Gastrocnemius medialis (tissue), 4 donors: Measurements from ENCODE around the gene NIT1. TPM values are rescaled to one million over a fixed set of nuclear protein-coding genes. Genes with fewer than 3 reads are reported as not detected.

Source experiments
- ATAC-seq, 2 donors: fragments of 150-250 bp; one replicate each; pipeline ENCODE4 v1.9.1; 2016
- DNase-seq, 2 donors: peaks; one replicate each; pipeline ENCODE4 v3.0.0-alpha.2; 2019
- H3K27ac ChIP-seq, 4 donors: fragments of 200-600 bp; sonication (generic); 1 replicate in 1 of 4; 2 replicates in 3 of 4; pipeline ENCODE4 v1.5.1; 2016 to 2018; ENCODE audit warnings: mild to moderate bottlenecking in 2 of 4, moderate library complexity in 1 of 4
- H3K27me3 ChIP-seq, 3 donors: fragments of 200-600 bp; sonication (generic) in 2 of 3; 1 replicate in 1 of 3; 2 replicates in 2 of 3; pipeline versions ENCODE4 v1.5.1 to v1.6.0; 2016 to 2019; ENCODE audit warnings: mild to moderate bottlenecking in 1 of 3, moderate library complexity in 1 of 3
- H3K36me3 ChIP-seq, 2 donors: fragments of 200-600 bp; sonication (generic) in 1 of 2; one replicate each; pipeline ENCODE4 v1.5.1; 2017 to 2018
- H3K4me1 ChIP-seq, 2 donors: fragments of 200-600 bp; sonication (generic) in 1 of 2; one replicate each; pipeline ENCODE4 v1.5.1; 2016 to 2017; ENCODE audit warnings: mild to moderate bottlenecking in 2 of 2
- H3K4me3 ChIP-seq, 4 donors: fragments of 200-600 bp; sonication (generic) in 3 of 4; 1 replicate in 1 of 4; 2 replicates in 3 of 4; pipeline ENCODE4 v1.5.1; 2016 to 2019; ENCODE audit warnings: mild to moderate bottlenecking in 2 of 4
- H3K9me3 ChIP-seq, 3 donors: fragments of 200-600 bp; sonication (generic) in 2 of 3; 1 replicate in 1 of 3; 2 replicates in 2 of 3; pipeline ENCODE4 v1.5.1; 2016 to 2019
- CTCF ChIP-seq, 5 experiments: fragments of 450-650 bp in 3 of 5; fragments of 200-600 bp in 2 of 5; sonication (generic) in 2 of 5; IDR thresholded peaks in 4 of 5; conservative IDR thresholded peaks in 1 of 5; 1 replicate in 4 of 5; 2 replicates in 1 of 5; pipeline ENCODE4 v1.5.1; 2016 to 2019; ENCODE audit warnings: antibody characterized with exemption in 5 of 5, mild to moderate bottlenecking in 3 of 5, moderate library complexity in 3 of 5
- POLR2A ChIP-seq, 2 donors: fragments of 450-650 bp; IDR thresholded peaks; one replicate each; pipeline ENCODE4 v1.6.1; 2017; ENCODE audit warnings: antibody characterized with exemption in 2 of 2, mild to moderate bottlenecking in 2 of 2, moderate library complexity in 2 of 2
- in situ Hi-C, 4 donors: fragments of 200-750 bp; cut with MboI; loops; one replicate each; pipeline versions ENCODE4 v1.15.0 to v1.8.0; 2017; ENCODE audit warnings: low sequenced_read_pairs in 4 of 4
- intact Hi-C: fragments of 100-400 bp; cut with DNase I; formaldehyde crosslinking; loops from one replicate; pipeline ENCODE4 v1.15.1; 2023; ENCODE audit warnings: low total_unique reads
- total RNA-seq, 4 donors: library from RNA; depleted of rRNA; stranded (reverse); fragments of >200 nt; gene quantifications; one replicate each; pipeline versions ENCODE4 v1.1.0 to v1.2.3, GENCODE V29; 2016

NIT1 gene
- total RNA-seq, 4 donors from 2014 or later = 16.1 to 20.4 (median 17.9) TPM

- no peak for TF ChIP-seq POLR2A (IDR thresholded peaks at IDR 0.05)
- H3K27me3 ChIP-seq = no peaks in the 10 kb centered on the region
- H3K4me1 ChIP-seq = peaks cover 28 to 32% of the 10 kb centered on the region in 2 donors
- no peak for DNase-seq
- no peak overlapping the region for H3K27ac ChIP-seq
- ATAC-seq = no peak
- intact Hi-C loops (no loop called here), in situ Hi-C loops (no loop called here)
- peaks cover 0 to 58% of the 10 kb centered on the region in 2 donors for H3K36me3 ChIP-seq
- no peaks in the 10 kb centered on the region for H3K9me3 ChIP-seq
- H3K4me3 ChIP-seq = no peak overlapping the region
Measured at GRCh38 chr1:161121042-161121650, 3.2 kb downstream of the NIT1 start.

GRCh38 chr1:161121834-161122233, 3.9 kb downstream of the NIT1 start:
- no peak overlapping the region for H3K4me3 ChIP-seq
- H3K9me3 ChIP-seq = no peaks in the 10 kb centered on the region
- peaks cover 0 to 60% of the 10 kb centered on the region in 2 donors for H3K36me3 ChIP-seq
- no peak for TF ChIP-seq CTCF (IDR thresholded peaks at IDR 0.05 in 4 of 5, conservative IDR thresholded peaks at IDR 0.05 in 1 of 5)
- TF ChIP-seq POLR2A (IDR thresholded peaks at IDR 0.05) = no peak
- in situ Hi-C loops (no loop called here), intact Hi-C loops (no loop called here)
- H3K27ac ChIP-seq = no peak overlapping the region
- ATAC-seq (no peak), DNase-seq (no peak)
- H3K4me1 ChIP-seq = peaks cover 21 to 25% of the 10 kb centered on the region in 2 donors
- no peaks in the 10 kb centered on the region for H3K27me3 ChIP-seq

- no peaks in the 10 kb centered on the region for H3K9me3 ChIP-seq
- H3K4me3 ChIP-seq = no peak overlapping the region
- peaks cover 0 to 72% of the 10 kb centered on the region in 2 donors for H3K36me3 ChIP-seq
- H3K27ac ChIP-seq = no peak overlapping the region
- no peak for DNase-seq
- H3K27me3 ChIP-seq = no peaks in the 10 kb centered on the region
- H3K4me1 ChIP-seq = peaks cover 21 to 28% of the 10 kb centered on the region in 2 donors
- no peak for TF ChIP-seq POLR2A (IDR thresholded peaks at IDR 0.05)
- TF ChIP-seq CTCF (IDR thresholded peaks at IDR 0.05 in 4 of 5, conservative IDR thresholded peaks at IDR 0.05 in 1 of 5) = no peak
- in situ Hi-C loops (no loop called here), intact Hi-C loops (no loop called here)
- ATAC-seq = no peak
Measured at GRCh38 chr1:161122967-161123366, 5.1 kb downstream of the NIT1 start.

GRCh38 chr1:161127649-161128048, 9.7 kb downstream of the NIT1 start:
- ATAC-seq (no peak), DNase-seq (no peak)
- Histone ChIP-seq H3K27ac (peak overlapping the region in 1 of 4 donors; percentile 14), H3K27me3 (no peaks in the 10 kb centered on the region), H3K4me3 (no peak overlapping the region), H3K4me1 (peaks cover 35 to 40% of the 10 kb centered on the region in 2 donors), H3K36me3 (peaks cover 0 to 63% of the 10 kb centered on the region in 2 donors), H3K9me3 (no peaks in the 10 kb centered on the region)
- in situ Hi-C loops = no loop called here
- intact Hi-C loops = no loop called here
- no peak for TF ChIP-seq CTCF (IDR thresholded peaks at IDR 0.05 in 4 of 5, conservative IDR thresholded peaks at IDR 0.05 in 1 of 5)
- no peak for TF ChIP-seq POLR2A (IDR thresholded peaks at IDR 0.05)

- no peaks in the 10 kb centered on the region for H3K27me3 ChIP-seq
- no peak for ATAC-seq
- H3K9me3 ChIP-seq = no peaks in the 10 kb centered on the region
- no peak for DNase-seq
- TF ChIP-seq POLR2A (IDR thresholded peaks at IDR 0.05) (no peak), CTCF (IDR thresholded peaks at IDR 0.05 in 4 of 5, conservative IDR thresholded peaks at IDR 0.05 in 1 of 5) (no peak)
- in situ Hi-C loops = no loop called here
- peaks cover 0 to 52% of the 10 kb centered on the region in 2 donors for H3K36me3 ChIP-seq
- H3K4me3 ChIP-seq = no peak overlapping the region
- peaks cover 42 to 45% of the 10 kb centered on the region in 2 donors for H3K4me1 ChIP-seq
- intact Hi-C loops = no loop called here
- peak overlapping the region in 2 of 4 donors; percentile 4 to 31 for H3K27ac ChIP-seq
Measured at GRCh38 chr1:161128591-161129420, 10.9 kb downstream of the NIT1 start.
